Neuronal stem cell (in vitro differentiated cells): ENCODE measurements around the gene FAM193A.

ENCODE experiments used
- DNase-seq: peaks from one replicate; pipeline ENCODE4 v3.0.0-alpha.2; 2013; ENCODE audit warnings: low spot score
- H2AFZ ChIP-seq: one replicate; pipeline ENCODE4 v1.6.1; 2013; ENCODE audit warnings: mild to moderate bottlenecking, low read length, inconsistent platforms
- H2AK5ac ChIP-seq: 2 replicates; pipeline ENCODE4 v1.6.1; 2013; ENCODE audit warnings: low read depth, mild to moderate bottlenecking, inconsistent platforms, low read length, moderate library complexity, mixed read lengths
- H2BK120ac ChIP-seq: 2 replicates; pipeline ENCODE4 v1.6.1; 2013; ENCODE audit warnings: low read depth, mild to moderate bottlenecking, inconsistent platforms, low read length, moderate library complexity, mixed read lengths
- H2BK12ac ChIP-seq: one replicate; pipeline ENCODE4 v1.6.1; 2013; ENCODE audit warnings: low read length, inconsistent platforms
- H2BK15ac ChIP-seq: 2 replicates; pipeline ENCODE4 v1.6.1; 2013; ENCODE audit warnings: mild to moderate bottlenecking, low read length, inconsistent platforms, mixed read lengths
- H2BK5ac ChIP-seq: one replicate; pipeline ENCODE4 v1.6.1; 2013; ENCODE audit warnings: inconsistent platforms, mild to moderate bottlenecking, low read length, moderate library complexity
- H3K14ac ChIP-seq: one replicate; pipeline ENCODE4 v1.6.1; 2013; ENCODE audit warnings: low read length, inconsistent platforms
- H3K18ac ChIP-seq: 2 replicates; pipeline ENCODE4 v1.6.1; 2013; ENCODE audit warnings: low read length, inconsistent platforms
- H3K23ac ChIP-seq: 2 replicates; pipeline ENCODE4 v1.6.1; 2013; ENCODE audit warnings: low read depth, mild to moderate bottlenecking, mixed read lengths, low read length, inconsistent platforms; ENCODE audit not compliant: poor library complexity
- H3K27ac ChIP-seq: replicated peaks from 3 replicates; pipeline ENCODE4 v1.5.1; 2013; ENCODE audit warnings: low read length, inconsistent platforms
- H3K27me3 ChIP-seq, 3 experiments: 2 replicates each; pipeline ENCODE4 v1.6.1; 2013; ENCODE audit warnings: low read length in 3 of 3, mild to moderate bottlenecking in 2 of 3, inconsistent platforms in 1 of 3, low read depth in 1 of 3, mixed read lengths in 1 of 3, moderate library complexity in 1 of 3; ENCODE audit not compliant: control insufficient read depth in 3 of 3, insufficient read depth in 3 of 3
- H3K36me3 ChIP-seq, 2 donors: replicated peaks in 1 of 2; 2 replicates each; pipeline ENCODE4 v1.6.1; 2013; ENCODE audit warnings: low read length in 2 of 2; ENCODE audit not compliant: control insufficient read depth in 2 of 2, insufficient read depth in 2 of 2
- H3K4ac ChIP-seq: 2 replicates; pipeline ENCODE4 v1.6.1; 2013; ENCODE audit warnings: inconsistent platforms, mild to moderate bottlenecking, low read length, moderate library complexity
- H3K4me1 ChIP-seq, 2 donors: 1 replicate in 1 of 2; 2 replicates in 1 of 2; pipeline ENCODE4 v1.6.1; 2013; ENCODE audit warnings: low read length in 2 of 2, low read depth in 1 of 2; ENCODE audit not compliant: control insufficient read depth in 2 of 2, insufficient read depth in 1 of 2
- H3K4me2 ChIP-seq: one replicate; pipeline ENCODE4 v1.6.1; 2013; ENCODE audit warnings: mild to moderate bottlenecking, low read length, inconsistent platforms; ENCODE audit not compliant: insufficient read depth, poor library complexity, severe bottlenecking
- H3K4me3 ChIP-seq, 2 donors: 2 replicates each; pipeline ENCODE4 v1.5.1; 2013; ENCODE audit warnings: low read length in 2 of 2, mild to moderate bottlenecking in 2 of 2, inconsistent platforms in 1 of 2, moderate library complexity in 1 of 2
- H3K79me1 ChIP-seq: one replicate; pipeline ENCODE4 v1.6.1; 2013; ENCODE audit warnings: low read depth, mild to moderate bottlenecking, inconsistent platforms, low read length, moderate library complexity
- H3K9ac ChIP-seq: one replicate; pipeline ENCODE4 v1.6.1; 2013; ENCODE audit warnings: mild to moderate bottlenecking, low read depth, low read length, inconsistent platforms; ENCODE audit not compliant: poor library complexity
- H3K9me3 ChIP-seq, 2 donors: replicated peaks in 1 of 2; 2 replicates each; pipeline versions ENCODE3 to v1.6.1; 2013; ENCODE audit warnings: low read length in 2 of 2, mild to moderate bottlenecking in 2 of 2, inconsistent platforms in 1 of 2, low read depth in 1 of 2, mixed read lengths in 1 of 2, moderate library complexity in 1 of 2; ENCODE audit not compliant: control insufficient read depth in 2 of 2, insufficient read depth in 1 of 2
- H4K8ac ChIP-seq: one replicate; pipeline ENCODE4 v1.6.1; 2013; ENCODE audit warnings: low read depth, mild to moderate bottlenecking, inconsistent platforms, low read length, moderate library complexity
- H4K91ac ChIP-seq: one replicate; pipeline ENCODE4 v1.6.1; 2013; ENCODE audit warnings: low read length, low read depth, mild to moderate bottlenecking, inconsistent platforms; ENCODE audit not compliant: poor library complexity
- WGBS, 2 donors: extraction: QIAGEN DNeasy Blood & Tissue Kit; methylation state at CpG; one replicate each; pipeline ENCODE4 v1.1.7; 2013; ENCODE audit warnings: missing lambda C conversion rate in 2 of 2, mixed read lengths in 1 of 2; ENCODE audit not compliant: insufficient read length in 2 of 2, insufficient replicate concordance in 1 of 2; ENCODE audit errors: extremely low coverage in 2 of 2; 5-methylcytosine and 5-hydroxymethylcytosine counted together

Gene FAM193A

GRCh38 chr4:2515830-2516550 lies 20.5 kb upstream of the FAM193A start:
- Histone ChIP-seq H3K4ac (no peak overlapping the region), H3K36me3 (peaks cover 37 to 64% of the 10 kb centered on the region in 2 donors), H2BK5ac (no peak overlapping the region), H3K79me1 (no peaks in the 10 kb centered on the region), H2BK12ac (no peak overlapping the region), H2BK15ac (no peak overlapping the region), H3K9ac (no peak overlapping the region), H3K9me3 (no peaks in the 10 kb centered on the region), H2AK5ac (no peak overlapping the region), H4K91ac (no peak overlapping the region), H3K14ac (no peak overlapping the region), H2AFZ (no peak overlapping the region), H3K4me1 (no peaks in the 10 kb centered on the region), H4K8ac (no peak overlapping the region), H2BK120ac (no peak overlapping the region), H3K27me3 (no peaks in the 10 kb centered on the region), H3K4me2 (no peak overlapping the region), H3K18ac (no peak overlapping the region), H3K23ac (no peak overlapping the region), H3K27ac (no peak overlapping the region), H3K4me3 (no peak overlapping the region)
- no CpG with 5 or more reads among the region's 4 CpGs for WGBS, 2 donors
- DNase-seq: no peak

DNA sequence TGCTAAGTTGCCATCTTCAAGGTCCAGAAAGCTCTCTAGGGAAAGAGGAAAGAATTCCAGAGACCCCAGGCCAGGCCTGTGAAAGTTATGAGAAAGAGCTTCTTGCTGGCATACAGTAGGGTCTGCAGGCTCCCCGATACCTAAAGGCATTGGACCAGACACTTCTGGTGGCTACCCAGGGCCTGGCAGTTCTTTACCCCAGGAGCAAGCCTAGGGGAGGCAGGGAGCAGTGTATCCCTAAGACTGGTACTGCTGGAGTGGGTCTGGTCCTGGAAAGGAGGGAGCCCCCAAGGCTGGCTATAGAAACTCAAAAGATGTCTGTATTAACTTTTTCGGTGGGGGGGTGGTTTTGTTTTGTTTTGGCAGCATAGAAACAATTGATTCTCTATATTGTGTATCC lies 19.8 kb upstream of the FAM193A start:
- Histone ChIP-seq H3K9ac (no peak overlapping the region), H3K4me2 (no peak overlapping the region), H3K23ac (no peak overlapping the region), H2BK5ac (no peak overlapping the region), H2AFZ (no peak overlapping the region), H2BK15ac (no peak overlapping the region), H3K36me3 (peaks cover 34 to 62% of the 10 kb centered on the region in 2 donors), H3K18ac (no peak overlapping the region), H3K27me3 (no peaks in the 10 kb centered on the region), H3K79me1 (no peaks in the 10 kb centered on the region), H4K91ac (no peak overlapping the region), H2AK5ac (no peak overlapping the region), H3K27ac (no peak overlapping the region), H2BK12ac (no peak overlapping the region), H4K8ac (no peak overlapping the region), H3K9me3 (no peaks in the 10 kb centered on the region), H3K4me1 (no peaks in the 10 kb centered on the region), H3K4me3 (no peak overlapping the region), H3K14ac (no peak overlapping the region), H3K4ac (no peak overlapping the region), H2BK120ac (no peak overlapping the region)
- WGBS, 2 donors: no CpG with 5 or more reads among the region's 2 CpGs
- no peak for DNase-seq

GRCh38 chr4:2526559-2526958 lies 9.9 kb upstream of the FAM193A start:
- no peak overlapping the region for H3K18ac ChIP-seq
- no peak overlapping the region for H3K9ac ChIP-seq
- no peak overlapping the region for H2AK5ac ChIP-seq
- no peak overlapping the region for H3K4me3 ChIP-seq
- no peak overlapping the region for H3K27ac ChIP-seq
- no peak overlapping the region for H3K4ac ChIP-seq
- no CpG with 5 or more reads among the region's 9 CpGs for WGBS, 2 donors
- no peak overlapping the region for H3K14ac ChIP-seq
- no peak overlapping the region for H3K4me2 ChIP-seq
- H3K27me3 ChIP-seq: no peaks in the 10 kb centered on the region
- no peaks in the 10 kb centered on the region for H3K9me3 ChIP-seq
- H2BK5ac ChIP-seq: no peak overlapping the region
- H3K4me1 ChIP-seq: no peaks in the 10 kb centered on the region
- H2BK15ac ChIP-seq: no peak overlapping the region
- H2BK120ac ChIP-seq: no peak overlapping the region
- no peak overlapping the region for H2BK12ac ChIP-seq
- H4K8ac ChIP-seq: no peak overlapping the region
- no peak for DNase-seq
- no peak overlapping the region for H3K23ac ChIP-seq
- H4K91ac ChIP-seq: no peak overlapping the region
- H3K79me1 ChIP-seq: no peaks in the 10 kb centered on the region
- H2AFZ ChIP-seq: no peak overlapping the region
- H3K36me3 ChIP-seq: no peaks in the 10 kb centered on the region

GRCh38 chr4:2534904-2535375 lies 1.5 kb upstream of the FAM193A start:
- H3K27ac ChIP-seq: peak overlapping the region; percentile 89
- no peak overlapping the region for H2BK15ac ChIP-seq
- no peak overlapping the region for H2BK12ac ChIP-seq
- peak overlapping the region; percentile 93 for H2BK5ac ChIP-seq
- no peak for DNase-seq
- no peaks in the 10 kb centered on the region for H3K27me3 ChIP-seq
- peak overlapping the region; percentile 87 for H3K4me2 ChIP-seq
- H3K4me3 ChIP-seq: peak overlapping the region; percentile 90 to 96
- peak overlapping the region; percentile 94 for H2AFZ ChIP-seq
- H3K36me3 ChIP-seq: peaks cover 0 to 14% of the 10 kb centered on the region in 2 donors
- H3K18ac ChIP-seq: peak overlapping the region; percentile 79
- H4K8ac ChIP-seq: no peak overlapping the region
- H2BK120ac ChIP-seq: no peak overlapping the region
- H3K23ac ChIP-seq: no peak overlapping the region
- no CpG with 5 or more reads among the region's 5 CpGs for whole genome bisulfite sequencing, 2 donors
- no peak overlapping the region for H3K14ac ChIP-seq
- H3K4me1 ChIP-seq: peaks cover 5 to 8% of the 10 kb centered on the region in 2 donors
- no peak overlapping the region for H3K4ac ChIP-seq
- H3K9ac ChIP-seq: peak overlapping the region; percentile 98
- H4K91ac ChIP-seq: no peak overlapping the region
- peaks cover 7% of the 10 kb centered on the region for H3K79me1 ChIP-seq
- peak overlapping the region; percentile 95 for H2AK5ac ChIP-seq
- H3K9me3 ChIP-seq: peaks cover 0 to 3% of the 10 kb centered on the region in 2 donors
